K562 (cell line): ENCODE results near the gene C3AR1. TPM values are rescaled to one million over a fixed set of nuclear protein-coding genes. Genes with fewer than 3 reads are reported as not detected.

Experiments used
- ARID1B ChIP-seq: fragments of 450-650 bp; IDR thresholded peaks from 2 replicates; pipeline ENCODE4 v1.6.1; 2016; ENCODE audit warnings: antibody characterized with exemption, mild to moderate bottlenecking, inconsistent platforms
- CBFA2T3 ChIP-seq: fragments of 450-650 bp; IDR thresholded peaks from 2 replicates; pipeline ENCODE4 v1.6.1; 2017
- CBX3 ChIP-seq, 2 experiments: IDR thresholded peaks; 1 replicate in 1 of 2; 2 replicates in 1 of 2; pipeline ENCODE4 v1.6.1; 2012; ENCODE audit warnings: inconsistent platforms in 2 of 2, low read length in 2 of 2, borderline replicate concordance in 1 of 2, control low read depth in 1 of 2
- COPS2 ChIP-seq: fragments of 450-650 bp; conservative IDR thresholded peaks from 2 replicates; pipeline ENCODE4 v1.6.1; 2016; ENCODE audit warnings: mild to moderate bottlenecking, moderate library complexity
- E2F6 ChIP-seq, 2 experiments: IDR thresholded peaks; 2 replicates each; pipeline ENCODE4 v1.6.1; 2011; ENCODE audit warnings: borderline replicate concordance in 1 of 2, control low read depth in 1 of 2, low read depth in 1 of 2, low read length in 1 of 2, mild to moderate bottlenecking in 1 of 2, mixed read lengths in 1 of 2, moderate library complexity in 1 of 2; ENCODE audit not compliant: insufficient read depth in 1 of 2, insufficient read length in 1 of 2, poor library complexity in 1 of 2, severe bottlenecking in 1 of 2; ENCODE audit errors: extremely low read depth in 1 of 2
- FUS ChIP-seq: fragments of 200-400 bp; formaldehyde crosslinking; optimal IDR thresholded peaks from 2 replicates; pipeline ENCODE3; 2017; ENCODE audit warnings: low read depth, low read length
- GTF2B ChIP-seq: IDR thresholded peaks from 2 replicates; pipeline ENCODE4 v1.6.1; 2011; ENCODE audit not compliant: insufficient read length; ENCODE audit errors: extremely low read depth
- MITF ChIP-seq: IDR thresholded peaks from 2 replicates; pipeline ENCODE4 v1.6.1; 2014; ENCODE audit warnings: antibody characterized with exemption
- MYC ChIP-seq, 2 experiments: fragments of 250-450 bp in 1 of 2; sonication (Bioruptor Pico) in 1 of 2; IDR thresholded peaks; 2 replicates each; pipeline versions ENCODE4 v1.5.1 to v1.6.1; 2012 to 2021; ENCODE audit warnings: low read depth in 2 of 2, borderline replicate concordance in 1 of 2, improper control_type of control experiment in 1 of 2, low read length in 1 of 2, mild to moderate bottlenecking in 1 of 2, moderate library complexity in 1 of 2
- NEUROD1 ChIP-seq: fragments of 150-350 bp; IDR thresholded peaks from 2 replicates; pipeline ENCODE4 v1.6.1; 2014; ENCODE audit warnings: borderline replicate concordance, low read length, low read depth; ENCODE audit not compliant: partially characterized antibody
- NR2C1 ChIP-seq, 2 experiments: fragments of 450-650 bp; IDR thresholded peaks; 2 replicates each; pipeline ENCODE4 v1.6.1; 2017; ENCODE audit warnings: mild to moderate bottlenecking in 2 of 2, antibody characterized with exemption in 1 of 2, inconsistent platforms in 1 of 2, missing compliant biosample characterization in 1 of 2, missing genetic modification characterization in 1 of 2
- NR4A1 ChIP-seq, 2 experiments: fragments of 250-450 bp in 1 of 2; fragments of 450-650 bp in 1 of 2; sonication (Bioruptor Pico) in 1 of 2; IDR thresholded peaks; 2 replicates each; pipeline versions ENCODE4 v1.4.0 to v1.6.1; 2016 to 2020; ENCODE audit warnings: mild to moderate bottlenecking in 2 of 2, missing compliant biosample characterization in 1 of 2, missing genetic modification characterization in 1 of 2, moderate library complexity in 1 of 2
- RFX1 ChIP-seq: fragments of 450-650 bp; IDR thresholded peaks from 2 replicates; pipeline ENCODE4 v1.6.1; 2016; ENCODE audit warnings: mild to moderate bottlenecking, moderate library complexity
- SMAD4 ChIP-seq: fragments of 250-450 bp; sonication (Bioruptor Pico); conservative IDR thresholded peaks from 2 replicates; pipeline ENCODE4 v1.8.0; 2021; ENCODE audit warnings: inconsistent platforms, mild to moderate bottlenecking, moderate library complexity
- SOX6 ChIP-seq: fragments of 450-650 bp; IDR thresholded peaks from 2 replicates; pipeline ENCODE4 v1.6.1; 2014; ENCODE audit warnings: mild to moderate bottlenecking
- ZBTB12 ChIP-seq: fragments of 250-450 bp; sonication (Bioruptor Pico); IDR thresholded peaks from 2 replicates; pipeline ENCODE4 v1.4.0; 2020
- ZFP1 ChIP-seq: fragments of 450-650 bp; formaldehyde crosslinking; IDR thresholded peaks from 2 replicates; pipeline ENCODE4 v1.4.0; 2020; ENCODE audit warnings: mild to moderate bottlenecking, mixed read lengths
- ZFPM2 ChIP-seq: fragments of 250-450 bp; sonication (Bioruptor Pico); IDR thresholded peaks from 2 replicates; pipeline ENCODE4 v1.5.1; 2022; ENCODE audit warnings: mild to moderate bottlenecking
- ZNF280B ChIP-seq: fragments of 250-450 bp; sonication (Bioruptor Pico); IDR thresholded peaks from 2 replicates; pipeline ENCODE4 v1.5.1; 2021; ENCODE audit warnings: mild to moderate bottlenecking
- ZNF551 ChIP-seq: fragments of 250-450 bp; sonication (Bioruptor Pico); IDR thresholded peaks from 2 replicates; pipeline ENCODE4 v1.5.0; 2021; ENCODE audit warnings: mild to moderate bottlenecking, moderate library complexity
- ZNF644 ChIP-seq: fragments of 200-800 bp; sonication (Bioruptor generic); IDR thresholded peaks from 2 replicates; pipeline ENCODE4 v1.6.1; 2016; ENCODE audit warnings: low read depth, missing genetic modification characterization, missing compliant biosample characterization
- ZNF76 ChIP-seq: fragments of 250-450 bp; sonication (Bioruptor Pico); IDR thresholded peaks from 2 replicates; pipeline ENCODE4 v1.4.0; 2020; ENCODE audit warnings: mild to moderate bottlenecking, moderate library complexity, borderline replicate concordance
- ZZZ3 ChIP-seq: fragments of 450-650 bp; IDR thresholded peaks from 2 replicates; pipeline ENCODE4 v1.6.1; 2016; ENCODE audit warnings: antibody characterized with exemption, mild to moderate bottlenecking, moderate library complexity
- polyA plus RNA-seq, 8 experiments: library from polyadenylated mRNA; depleted of rRNA in 4 of 8; stranded (reverse) in 5 of 8; unstranded in 3 of 8; fragments of >200 nt; fragmentation: Nextera tagmentation in 2 of 8; fragmentation: Illumina TruSeq in 1 of 8; extraction: Ambion mirVana in 2 of 8; extraction: Trizol in 1 of 8; gene quantifications; 2 replicates each; pipeline versions ENCODE4 v1.2.1 to v1.2.3, GENCODE V29; 2011 to 2014; ENCODE audit warnings: inconsistent platforms in 1 of 8, missing spikeins in 1 of 8
- total RNA-seq, 7 experiments: library from RNA; depleted of rRNA in 6 of 7; stranded (reverse); fragments of >200 nt in 6 of 7; fragmentation: Illumina TruSeq in 2 of 7; extraction: Trizol in 2 of 7; gene quantifications; 2 replicates each; pipeline versions ENCODE4 v1.2.1 to v1.2.3, GENCODE V29; 2011 to 2021; ENCODE audit warnings: low replicate concordance in 1 of 7

The C3AR1 gene
- total and polyA plus RNA-seq, 9 of the 15 experiments (the other 6 are each of a cell fraction or from before 2014, with no cell fraction given): 2.2 to 12.9 (median 5.3) TPM

GRCh38 chr12:8052679-8053078 is 13.5 kb downstream of the C3AR1 start (continued):
- TF ChIP-seq NR2C1 (IDR thresholded peaks at IDR 0.05): no peak
- TF ChIP-seq NR2C1 (tag; IDR thresholded peaks at IDR 0.05): no peak
- TF ChIP-seq E2F6 (IDR thresholded peaks at IDR 0.05; ENCODE audit: borderline replicate concordance in 1 of 2, extremely low read depth in 1 of 2, insufficient read depth in 1 of 2, insufficient read length in 1 of 2, low read depth in 1 of 2, low read length in 1 of 2, poor library complexity in 1 of 2, severe bottlenecking in 1 of 2): no peak
- no peak for TF ChIP-seq ZFP1 (CRISPR knock-in tag)
- TF ChIP-seq ZNF644 (tag): no peak
- TF ChIP-seq ZFPM2: no peak
- no peak for TF ChIP-seq MITF
- TF ChIP-seq FUS: no peak
- no peak for TF ChIP-seq CBX3 (IDR thresholded peaks at IDR 0.05; ENCODE audit: borderline replicate concordance in 1 of 2, low read length in 2 of 2)
- TF ChIP-seq ARID1B: peak; percentile 39
- no peak for TF ChIP-seq RFX1
- no peak for TF ChIP-seq NEUROD1
- peak; percentile 10; the same call in 1 of the 2 replicates for TF ChIP-seq SOX6
- no peak for TF ChIP-seq COPS2
- TF ChIP-seq NR4A1 (CRISPR knock-in tag; IDR thresholded peaks at IDR 0.05): no peak
- TF ChIP-seq NR4A1 (tag; IDR thresholded peaks at IDR 0.05): no peak
- no peak for TF ChIP-seq ZNF76 (CRISPR knock-in tag)
- no peak for TF ChIP-seq ZNF551 (CRISPR knock-in tag)
- no peak for TF ChIP-seq SMAD4 (CRISPR knock-in tag)
- no peak for TF ChIP-seq GTF2B
- TF ChIP-seq MYC (IDR thresholded peaks at IDR 0.05; ENCODE audit: low read depth, low read length): 0 out of 2 replicates have a peak, but pooled peaks have one; percentile 28
- no peak for TF ChIP-seq MYC (CRISPR knock-in tag; IDR thresholded peaks at IDR 0.05; ENCODE audit: borderline replicate concordance, low read depth)
- TF ChIP-seq ZNF280B (CRISPR knock-in tag): no peak
- no peak for TF ChIP-seq ZBTB12 (CRISPR knock-in tag)
- TF ChIP-seq CBFA2T3: 0 out of 2 replicates have a peak, but pooled peaks have one; percentile 16
- no peak for TF ChIP-seq ZZZ3
